GM21576 (cell line): ENCODE results near the gene AKAP6.

Experiments
- ATAC-seq: cut with Tn5 transposase; IDR thresholded peaks from one replicate; pipeline ENCODE4 v1.9.1; 2021; ENCODE audit warnings: mild to moderate bottlenecking, moderate library complexity; ENCODE audit not compliant: unreplicated experiment

The AKAP6 gene

DNA sequence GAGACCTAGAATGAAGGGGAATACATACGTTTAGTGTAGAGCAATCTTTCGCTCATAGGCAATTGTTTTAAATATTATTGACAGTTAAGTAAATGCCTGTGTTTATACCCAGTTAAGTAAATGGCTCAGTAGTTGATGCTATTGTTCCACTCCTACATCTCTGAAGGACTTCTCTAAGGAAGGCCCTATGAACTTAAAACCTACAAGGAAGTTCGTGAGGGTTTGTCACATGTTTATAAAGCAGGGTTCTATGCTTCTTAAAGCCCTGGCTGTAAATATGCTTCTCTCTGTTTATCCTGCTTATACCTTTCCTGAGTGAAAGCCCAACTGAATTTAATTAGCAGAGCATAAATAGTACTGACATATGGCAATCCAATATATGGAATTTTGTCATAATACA is 327.5 kb downstream of the AKAP6 start:
- ATAC-seq = no peak

DNA sequence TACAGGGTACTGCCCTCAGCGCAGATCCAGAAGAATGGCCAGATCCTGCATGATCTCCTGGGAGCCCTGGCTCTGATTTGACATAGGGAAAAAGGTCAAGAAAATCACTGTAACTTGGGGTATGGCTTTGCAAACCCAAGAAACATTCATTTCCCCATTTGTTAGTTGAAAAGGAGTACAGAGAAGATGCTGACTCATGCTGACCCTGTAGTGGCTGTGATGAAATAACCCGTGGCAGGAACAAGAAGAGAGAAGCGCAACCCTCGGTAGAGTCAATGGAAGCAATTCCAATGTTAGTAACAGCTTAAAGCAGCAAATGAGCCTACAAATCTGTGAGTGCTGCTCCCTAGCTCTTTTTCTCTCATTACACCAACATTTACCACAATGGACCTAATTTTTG is 328.0 kb downstream of the AKAP6 start:
- ATAC-seq = no peak

DNA sequence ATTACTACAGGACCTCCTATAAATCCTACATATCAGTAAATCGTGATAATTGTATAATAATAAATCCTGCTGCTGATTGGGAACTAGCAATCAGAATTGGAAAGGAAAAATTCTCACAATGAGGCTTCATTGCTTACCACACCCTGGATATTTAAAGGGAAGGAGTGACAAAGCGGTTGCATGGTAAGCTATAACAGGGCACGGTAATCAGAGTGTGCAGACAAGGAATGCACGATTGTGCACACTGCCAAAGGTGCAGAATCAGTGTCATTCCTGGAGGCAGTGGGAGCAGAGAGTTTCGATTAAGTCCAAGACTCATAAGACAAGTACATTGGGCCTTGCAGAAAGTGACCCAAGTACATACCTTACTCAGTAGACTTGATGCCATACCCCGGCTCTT is 332.1 kb downstream of the AKAP6 start:
- no peak for ATAC-seq

DNA sequence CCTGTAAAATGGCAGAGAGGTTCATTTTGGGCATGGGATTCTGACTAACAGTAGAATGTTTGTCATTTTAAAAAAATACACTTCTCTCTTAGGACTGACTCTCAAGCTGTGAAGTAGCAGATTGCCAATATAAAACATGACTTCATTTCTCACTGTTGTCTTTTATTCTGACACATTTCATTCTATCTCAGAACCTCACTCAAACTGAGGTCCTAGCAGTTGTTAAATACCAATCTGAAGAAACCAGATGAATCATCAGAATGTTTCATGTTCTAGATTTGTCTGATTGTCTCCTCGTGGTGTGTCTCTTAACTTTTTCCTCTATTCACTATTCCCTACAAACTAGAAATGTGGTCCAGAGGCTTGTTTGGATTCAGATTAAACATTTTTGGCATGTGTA is 333.1 kb downstream of the AKAP6 start:
- no peak for ATAC-seq

DNA sequence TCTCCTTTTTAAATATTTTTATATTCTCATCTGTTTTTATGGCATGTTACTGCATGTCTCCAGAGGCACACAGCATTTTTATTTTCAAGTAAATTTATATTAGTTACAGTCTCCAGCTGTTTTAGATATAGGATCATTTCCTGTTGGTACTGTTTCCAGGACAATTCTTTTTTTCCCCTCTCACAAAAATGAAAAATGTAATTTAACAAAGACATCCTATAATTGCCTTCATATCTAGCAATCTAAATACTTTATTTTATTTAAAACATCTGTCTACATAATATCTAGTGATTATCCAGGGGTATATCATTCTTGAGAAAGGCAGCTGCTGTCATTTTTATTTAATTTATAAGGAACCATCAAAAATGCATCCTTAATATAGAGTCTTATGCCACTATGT is 337.2 kb downstream of the AKAP6 start:
- no peak for ATAC-seq

DNA sequence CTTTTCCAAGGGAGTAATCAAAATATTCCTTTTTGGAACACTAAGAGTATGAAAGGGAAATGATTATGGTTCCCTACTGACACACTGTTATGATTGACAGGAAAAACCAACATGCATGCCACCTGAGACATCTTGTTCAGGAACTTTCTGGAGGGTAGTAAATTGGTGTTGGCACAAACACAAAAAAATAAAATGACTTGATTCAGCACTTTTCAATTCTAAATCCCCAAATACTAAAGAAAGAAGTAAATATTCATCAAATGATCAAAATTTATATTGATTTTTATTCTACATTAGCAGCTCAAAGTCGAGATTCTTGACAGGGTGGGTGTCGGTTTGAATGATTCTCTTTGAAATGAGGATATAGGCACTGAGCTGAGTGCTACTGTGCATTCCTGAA is 338.2 kb downstream of the AKAP6 start:
- no peak for ATAC-seq

DNA sequence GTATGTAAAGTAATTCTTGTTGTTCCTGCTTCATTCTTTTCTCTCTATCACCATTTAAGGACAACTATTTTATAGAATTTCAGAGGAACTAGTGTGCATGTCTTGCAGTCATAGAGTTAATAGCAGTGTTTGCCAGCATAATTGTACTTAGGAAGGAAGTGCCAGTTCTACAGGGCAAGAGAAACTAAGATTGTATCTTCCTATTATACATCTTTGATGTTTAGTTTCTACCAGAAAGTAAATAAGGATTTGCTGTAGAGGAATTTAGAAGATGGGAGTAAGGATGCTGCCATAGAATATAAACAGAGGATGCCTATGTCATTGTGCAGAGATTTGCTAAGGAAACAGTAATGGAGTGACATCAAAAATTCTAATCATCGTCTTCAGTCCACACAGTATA is 338.7 kb downstream of the AKAP6 start:
- ATAC-seq = no peak

DNA sequence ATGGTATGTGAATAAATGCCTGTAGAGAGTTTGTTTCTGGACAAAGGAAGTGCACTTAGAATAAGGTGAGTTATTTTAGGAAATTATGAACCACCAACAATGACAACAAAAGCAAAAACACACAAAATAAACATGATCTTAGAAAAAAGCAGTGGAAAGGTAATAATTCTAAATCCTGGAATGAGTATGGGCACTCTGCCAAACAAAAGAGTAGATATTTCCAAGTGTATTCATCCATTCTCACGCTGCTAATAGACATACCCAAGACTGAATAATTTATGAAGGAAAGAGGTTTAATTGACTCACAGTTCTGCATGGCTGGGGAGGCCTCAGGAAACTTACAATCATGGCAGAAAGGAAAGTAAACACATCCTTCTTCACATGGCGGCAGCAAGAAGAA is 340.3 kb downstream of the AKAP6 start:
- ATAC-seq = no peak

DNA sequence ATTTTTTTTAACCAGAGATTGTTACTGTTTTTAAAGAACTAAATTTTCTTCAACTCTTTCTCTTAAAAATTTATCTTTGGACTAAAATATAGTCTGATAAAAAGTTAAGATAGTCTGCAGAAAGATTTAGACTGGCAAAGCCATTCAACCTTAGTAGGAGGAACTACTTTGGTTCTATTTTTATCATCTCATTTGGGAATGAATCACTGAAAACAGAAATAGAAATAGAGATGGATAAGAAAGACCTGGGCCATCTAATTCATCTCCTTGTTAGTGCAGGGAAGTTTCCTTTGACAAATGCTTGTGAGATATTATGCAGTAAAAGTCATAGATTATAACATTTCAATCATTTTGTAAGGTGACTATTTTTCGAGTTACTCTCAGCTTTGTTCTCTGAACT is 346.3 kb downstream of the AKAP6 start:
- ATAC-seq = no peak

DNA sequence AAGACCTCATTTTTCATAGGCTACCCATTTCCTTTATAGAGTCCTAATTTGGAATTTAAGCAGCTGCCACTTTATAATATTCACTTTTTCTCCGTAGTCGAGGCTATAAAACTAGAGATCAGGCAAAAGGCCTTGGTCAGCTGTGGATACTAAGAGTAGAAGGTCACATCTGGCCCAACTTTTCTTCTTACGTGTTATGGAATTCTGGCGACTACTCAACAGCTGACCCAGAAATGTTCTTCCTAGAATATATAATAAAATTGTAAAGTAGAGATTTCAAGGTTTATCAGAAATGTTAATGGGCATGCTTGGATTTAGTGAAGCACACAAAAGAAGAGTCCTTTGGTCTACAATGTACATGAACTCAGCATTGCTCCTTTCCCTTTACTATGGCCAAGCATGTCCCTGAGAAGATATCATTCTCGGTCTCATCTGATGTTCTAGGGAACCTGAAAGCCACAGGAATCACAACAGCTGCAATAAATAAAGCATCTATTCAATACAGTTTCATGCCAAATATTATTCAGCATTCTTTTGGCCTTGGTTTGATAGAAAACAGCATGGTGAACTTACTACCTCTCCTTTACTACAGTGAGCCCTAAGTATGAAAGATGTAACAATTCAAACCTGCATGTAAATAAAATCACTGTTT is 348.2 kb downstream of the AKAP6 start:
- no peak for ATAC-seq

DNA sequence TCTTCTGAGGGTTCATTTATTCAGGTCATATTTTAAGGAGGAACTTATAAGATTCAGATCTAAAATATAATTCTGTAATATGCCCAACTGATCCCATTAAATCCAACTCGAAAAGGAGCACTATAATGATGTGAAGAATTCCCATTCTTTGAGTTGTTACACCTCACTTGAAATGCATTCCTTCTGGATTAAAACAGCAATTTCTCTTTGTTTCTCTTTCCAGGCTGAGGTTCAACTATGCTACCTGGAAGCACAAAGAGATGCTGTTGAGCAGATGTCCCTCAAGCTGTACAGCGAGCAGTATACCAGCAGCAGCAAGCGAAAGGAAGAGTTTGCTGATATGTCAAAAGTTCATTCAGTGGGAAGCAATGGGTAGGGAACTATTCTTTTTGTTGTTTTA is 349.0 kb downstream of the AKAP6 start:
- no peak for ATAC-seq

DNA sequence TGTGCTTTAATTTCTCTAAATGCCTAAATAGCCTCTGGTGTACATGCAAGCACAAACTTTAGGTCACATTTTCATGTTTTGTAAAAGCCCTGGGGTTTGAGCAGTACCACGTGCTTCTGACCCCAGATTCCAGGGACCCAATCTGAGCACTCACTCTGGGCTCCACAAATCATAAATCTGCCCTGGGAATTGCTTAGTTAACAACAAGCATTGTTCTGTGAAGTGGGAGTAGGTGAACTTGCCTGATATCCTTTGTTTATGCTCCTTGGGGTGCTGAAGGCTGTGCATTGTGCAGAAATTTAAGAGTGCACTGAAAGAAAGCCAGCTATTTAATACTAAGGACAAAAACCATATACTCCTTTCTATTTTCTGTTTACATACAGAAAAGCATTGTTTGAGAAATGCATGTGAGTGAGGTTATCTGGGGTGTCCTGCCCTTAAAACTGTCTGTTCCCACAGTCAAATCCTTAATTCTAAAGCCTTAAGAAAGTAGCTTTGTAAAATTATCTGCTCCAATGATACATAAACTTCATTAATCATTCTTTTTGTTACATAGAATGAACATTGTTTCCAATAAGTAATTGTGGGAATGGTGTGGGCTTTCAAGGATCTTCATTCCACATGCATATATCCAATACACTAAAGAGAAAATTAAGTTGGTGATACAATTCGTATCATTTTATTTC is 351.0 kb downstream of the AKAP6 start:
- no peak for ATAC-seq

DNA sequence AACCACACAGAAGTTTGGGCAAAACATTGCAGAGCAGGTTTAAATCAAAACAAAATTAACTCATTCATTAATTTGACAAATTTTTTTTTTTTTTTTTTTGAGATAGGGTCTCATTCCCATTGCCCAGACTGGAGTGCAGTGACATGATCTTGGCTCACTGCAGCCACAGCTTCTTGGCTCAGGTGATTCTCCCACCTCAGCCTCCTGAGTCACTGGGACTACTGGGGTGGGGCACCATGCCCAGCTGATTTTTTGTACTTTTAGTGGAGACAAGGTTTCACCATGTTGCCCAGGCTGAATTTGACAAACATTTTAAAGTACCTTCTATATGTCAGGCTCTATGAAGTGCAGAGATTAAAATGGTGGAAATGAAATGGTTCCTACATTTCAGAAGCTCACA is 352.5 kb downstream of the AKAP6 start:
- no peak for ATAC-seq

DNA sequence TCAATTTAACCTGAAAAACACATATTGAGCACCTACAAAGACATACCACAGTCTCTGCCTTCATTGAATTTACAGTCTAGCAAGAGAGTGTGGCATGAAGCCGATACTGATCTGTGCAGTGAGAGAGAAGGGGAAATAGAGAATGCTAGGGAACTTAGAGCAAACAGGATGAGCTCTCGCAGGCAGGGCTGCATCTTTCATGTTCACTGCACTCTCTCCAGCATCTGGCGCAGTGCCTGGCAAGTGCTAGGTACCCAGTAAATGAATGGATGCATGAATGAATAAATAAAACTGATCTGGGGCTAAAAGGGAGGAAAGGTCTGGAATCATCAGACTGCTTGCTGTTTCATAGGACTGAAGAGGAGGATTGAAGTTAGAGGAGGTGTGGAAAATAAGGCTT is 353.1 kb downstream of the AKAP6 start:
- ATAC-seq = no peak

DNA sequence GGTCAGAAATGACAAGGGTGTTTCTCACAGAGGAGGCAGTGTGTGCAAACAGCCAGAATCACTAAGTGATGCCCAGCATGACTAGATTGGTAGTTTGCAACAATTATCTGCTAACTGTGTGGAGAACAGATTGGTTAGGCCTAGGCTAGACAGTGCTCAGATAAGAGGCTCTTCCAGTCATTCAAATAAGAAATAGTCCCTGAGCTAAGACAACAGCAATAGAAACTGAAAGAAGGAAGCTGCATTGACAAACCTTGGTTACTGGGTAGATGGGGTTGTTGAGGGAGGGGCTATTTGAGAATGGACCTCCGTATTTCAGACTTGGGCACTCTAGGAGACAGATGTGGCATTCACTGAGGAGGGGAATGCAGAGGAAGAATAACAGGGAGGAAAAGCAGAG is 354.6 kb downstream of the AKAP6 start:
- peak; percentile 77 for ATAC-seq

DNA sequence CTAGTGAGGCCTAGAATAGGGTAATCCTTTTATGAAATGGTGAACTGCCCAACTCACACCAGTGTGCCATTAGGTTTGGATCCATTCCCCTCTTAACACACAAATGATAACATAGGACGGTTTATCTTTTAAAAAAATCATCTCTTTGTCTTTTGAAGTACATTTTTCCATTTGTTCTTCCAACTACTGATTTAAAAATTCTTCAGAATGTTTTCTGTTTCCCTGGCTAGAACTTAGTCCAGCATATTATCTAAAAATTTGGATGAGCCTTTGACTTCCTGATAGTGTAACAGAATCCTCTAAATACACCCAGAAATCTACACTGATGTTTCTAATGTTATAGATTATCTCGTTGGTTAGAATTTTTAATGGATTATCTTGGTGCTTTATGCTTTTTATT is 359.8 kb downstream of the AKAP6 start:
- ATAC-seq = no peak

DNA sequence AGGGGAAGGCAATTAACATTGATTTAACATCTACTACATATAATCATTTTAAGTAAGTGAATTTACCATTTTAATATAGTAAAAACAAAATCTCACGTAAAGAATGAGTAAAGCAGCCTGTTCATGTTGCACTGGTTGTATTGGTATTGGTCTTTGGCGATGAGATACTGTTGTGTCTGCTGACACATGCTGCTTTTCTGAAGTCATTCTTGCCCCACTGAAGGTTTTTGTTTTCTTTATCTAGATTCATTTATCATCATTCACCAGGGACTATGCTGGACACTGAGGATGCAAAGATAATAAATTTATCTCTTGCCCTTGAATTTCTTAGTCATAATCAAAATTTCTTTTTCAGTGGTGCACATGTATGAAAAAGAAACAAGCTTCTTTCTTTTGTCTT is 363.3 kb downstream of the AKAP6 start:
- no peak for ATAC-seq

DNA sequence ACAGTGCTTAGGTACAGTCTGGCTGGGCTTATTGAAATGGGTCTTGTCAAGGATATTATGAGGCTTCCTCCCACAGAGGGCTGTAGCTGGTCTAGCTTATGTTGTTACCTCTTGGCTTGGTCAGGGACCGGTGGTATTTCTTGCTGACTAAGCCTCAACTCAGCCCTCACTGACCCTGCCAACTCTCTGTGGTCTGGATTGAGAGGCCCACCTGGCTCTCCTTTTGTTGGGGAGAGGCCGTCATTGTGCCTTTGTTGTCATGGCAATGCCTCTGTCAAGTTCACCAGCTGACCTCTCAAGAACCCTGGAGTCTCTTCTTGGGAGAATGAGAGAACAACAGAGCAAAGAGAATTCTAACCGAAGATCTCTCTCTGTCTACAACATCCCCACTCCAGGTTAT is 364.0 kb downstream of the AKAP6 start:
- ATAC-seq = no peak

DNA sequence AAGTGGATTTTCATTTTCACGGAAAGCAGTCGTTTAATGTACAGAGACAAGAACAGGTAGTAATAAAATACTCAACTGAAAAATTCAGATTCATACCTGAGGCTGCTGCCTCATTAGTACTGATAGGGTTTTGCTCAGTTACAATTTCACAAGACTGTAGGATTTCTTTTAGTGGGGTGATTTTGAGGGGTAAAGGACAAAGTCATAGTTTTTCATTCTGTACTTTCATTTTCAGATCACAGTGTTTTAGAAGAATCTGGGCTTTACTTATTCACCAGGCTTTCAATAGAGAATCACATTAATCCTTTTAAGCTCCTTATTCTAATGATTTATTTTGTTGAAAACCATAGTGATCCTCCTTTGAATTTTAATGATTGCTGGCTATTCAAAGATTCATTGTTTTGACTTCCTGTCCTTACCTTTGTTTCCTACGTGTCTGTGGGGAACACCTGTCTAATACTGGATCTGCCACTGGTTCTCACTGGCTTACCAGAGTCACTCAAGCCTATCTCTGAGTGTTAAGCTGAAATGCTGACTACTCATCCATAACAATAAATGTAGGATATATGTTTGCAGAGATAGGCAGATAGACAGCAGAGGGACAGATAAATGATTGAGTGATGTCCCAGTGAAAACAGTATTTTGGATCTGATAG is 365.8 kb downstream of the AKAP6 start:
- ATAC-seq = no peak

DNA sequence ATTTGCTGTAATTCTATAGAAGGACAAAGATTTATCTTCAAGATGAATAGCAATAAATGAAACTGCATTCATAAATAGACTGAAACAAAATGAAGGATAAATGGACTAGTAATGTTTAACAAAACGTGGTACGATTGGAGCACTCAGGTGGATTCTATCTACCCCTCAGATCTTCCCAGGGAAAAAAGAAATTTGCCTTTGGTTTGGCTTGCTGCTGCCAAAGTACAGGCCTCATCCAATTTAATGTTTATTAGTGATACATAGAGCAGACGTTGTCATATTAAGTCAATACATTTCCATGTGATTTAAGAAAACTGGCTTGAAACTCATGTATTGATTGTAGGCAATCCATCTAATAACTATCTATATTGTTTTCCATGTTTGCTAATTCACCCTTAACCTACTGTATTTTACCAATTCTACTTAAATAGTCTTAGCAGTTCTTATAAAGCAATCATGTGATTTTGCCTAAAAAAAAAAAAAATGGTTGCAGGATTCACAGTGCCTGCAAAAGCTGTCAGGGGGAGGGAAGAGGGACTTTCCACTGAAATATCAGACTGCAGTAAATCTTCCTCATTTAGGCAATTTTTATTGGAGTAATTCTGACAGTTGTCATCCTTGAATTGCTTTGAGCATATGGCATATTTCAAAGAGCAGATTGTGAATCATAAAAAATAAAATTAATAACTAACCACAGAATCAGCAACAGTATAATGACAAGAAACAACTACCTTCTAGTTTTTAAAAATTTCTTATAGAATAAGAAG is 367.4 kb downstream of the AKAP6 start:
- no peak for ATAC-seq

DNA sequence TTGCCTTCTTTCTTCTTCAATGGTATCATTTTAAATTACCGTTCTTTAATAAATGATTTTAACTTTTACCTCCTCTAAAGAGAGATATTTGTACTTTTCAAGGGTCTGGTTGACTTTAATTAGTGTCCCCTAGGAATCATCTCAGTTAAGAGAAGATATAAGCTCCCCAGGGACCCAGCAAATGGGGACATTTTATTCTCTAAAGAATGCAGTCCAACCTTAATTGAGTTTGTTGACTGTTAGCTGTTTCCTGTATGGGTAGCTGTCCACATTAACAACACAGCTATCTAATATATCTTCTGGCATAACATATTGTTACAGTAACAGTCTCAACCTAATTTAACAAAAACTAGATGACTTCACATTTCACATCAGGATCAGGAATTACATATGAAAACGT is 368.0 kb downstream of the AKAP6 start:
- ATAC-seq = no peak

DNA sequence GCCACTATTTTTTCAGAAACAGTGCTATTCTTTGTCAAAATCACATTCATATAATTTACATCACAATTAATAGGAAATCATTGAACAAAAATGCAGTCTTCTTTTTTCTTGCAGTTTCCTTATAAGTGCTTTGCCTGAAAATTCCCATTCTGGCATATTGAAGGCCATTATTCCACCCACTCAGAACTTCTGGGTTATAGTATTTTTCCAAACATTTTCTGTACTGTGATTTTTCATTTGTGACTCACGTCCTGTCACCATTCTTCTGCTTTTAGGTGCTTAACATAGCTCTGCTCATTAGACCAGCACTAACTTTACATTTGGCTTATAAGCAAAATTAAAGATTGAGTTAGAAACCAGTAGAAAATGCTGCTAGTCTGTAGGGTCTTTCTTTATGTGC is 368.6 kb downstream of the AKAP6 start:
- no peak for ATAC-seq
